Activated naive CD8-positive, alpha-beta T cell treated with anti-CD3 and anti-CD28 coated beads, Interleukin-2, amount 50 U/mL, for 24 hours (primary cell): ENCODE data around the gene MIA2.
A peak's percentile ranks its signal among the peaks of the same experiment; 100 is the strongest.
"Not testable (repeated sequence)": the region's sequence is repeated elsewhere in the genome, so short reads cannot be mapped to it uniquely, and the experiment has no call there.

Experiments used
- ATAC-seq: fragments of 150-1000 bp; cut with Tn5 transposase; one replicate; pipeline ENCODE4 v1.10.0; 2021
- DNase-seq: peaks from one replicate; pipeline ENCODE4 v3.0.0; 2021
- H3K27ac Mint-ChIP-seq: one replicate; pipeline ENCODE4 v1.8.0; 2021; ENCODE audit warnings: mild to moderate bottlenecking, mixed read lengths
- H3K27me3 Mint-ChIP-seq: one replicate; pipeline ENCODE4 v1.8.0; 2021; ENCODE audit warnings: mixed read lengths
- H3K36me3 Mint-ChIP-seq: one replicate; pipeline ENCODE4 v1.8.0; 2021; ENCODE audit warnings: low read depth, mixed read lengths
- H3K4me1 Mint-ChIP-seq: one replicate; pipeline ENCODE4 v1.8.0; 2021; ENCODE audit warnings: mixed read lengths
- H3K4me3 Mint-ChIP-seq: one replicate; pipeline ENCODE4 v1.8.0; 2021; ENCODE audit warnings: mild to moderate bottlenecking, moderate library complexity, mixed read lengths
- H3K9me3 Mint-ChIP-seq: one replicate; pipeline ENCODE4 v1.8.0; 2021; ENCODE audit warnings: mixed read lengths

Gene MIA2

DNA sequence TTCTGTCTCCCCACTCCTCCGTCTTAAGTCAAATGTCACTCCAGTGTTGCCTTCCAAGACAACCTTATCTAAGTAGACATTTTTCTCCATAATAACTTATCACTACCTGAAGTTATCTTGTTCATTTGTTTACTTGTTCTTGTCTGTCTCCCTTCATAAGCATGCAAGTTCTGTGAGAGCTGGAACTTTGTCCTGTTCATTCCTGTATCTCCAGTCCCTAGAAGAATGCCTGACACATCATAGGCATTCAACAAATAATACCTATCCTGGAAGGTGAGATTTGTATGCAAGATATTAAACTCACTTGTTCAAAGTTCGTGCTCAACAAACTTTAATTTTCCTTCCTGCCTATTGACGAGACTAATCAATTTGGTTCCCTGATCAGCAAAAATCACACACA lies 5.7 kb upstream of the MIA2 start:
- ATAC-seq (no peak), DNase-seq (no peak)
- H3K27ac Mint-ChIP-seq, result peak overlapping the region; percentile 84
- H3K9me3 Mint-ChIP-seq, result no peaks in the 10 kb centered on the region
- H3K4me3 Mint-ChIP-seq, result no peak overlapping the region
- no peaks in the 10 kb centered on the region for H3K27me3 Mint-ChIP-seq
- peaks cover 45% of the 10 kb centered on the region for H3K4me1 Mint-ChIP-seq
- no peaks in the 10 kb centered on the region for H3K36me3 Mint-ChIP-seq

DNA sequence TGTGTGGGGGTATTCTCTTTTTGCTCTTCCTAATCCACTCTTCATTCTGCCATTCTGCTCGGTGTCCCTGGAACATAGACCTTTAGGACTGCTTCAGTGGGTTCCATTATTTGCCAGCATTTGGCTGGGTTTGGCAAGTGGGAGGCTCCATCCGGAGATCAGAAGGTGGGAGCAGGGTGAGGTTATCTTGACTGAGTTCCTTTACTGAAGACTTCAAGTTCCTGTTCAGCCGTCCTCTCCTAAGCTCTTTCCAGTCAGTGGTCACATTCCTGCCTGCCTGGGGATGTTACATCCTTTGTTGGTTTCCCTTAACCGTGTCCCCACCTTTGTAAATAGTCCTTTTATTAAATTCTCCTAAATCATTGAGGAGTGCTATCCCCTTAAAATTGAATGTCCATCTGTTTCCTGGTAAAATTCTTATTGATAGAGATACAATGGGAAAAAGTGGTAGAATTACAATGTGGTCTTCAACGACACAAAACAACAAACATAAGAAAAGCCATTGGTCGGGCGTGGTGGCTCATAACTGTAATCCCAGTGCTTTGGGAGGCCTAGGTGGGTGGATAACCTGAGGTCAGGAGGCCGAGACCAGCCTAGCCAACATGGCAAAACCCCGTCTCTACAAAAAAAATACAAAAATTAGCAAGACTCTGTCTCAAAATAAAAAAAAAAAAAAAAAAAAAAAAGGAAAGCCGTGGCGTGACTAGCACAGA lies 5.0 kb upstream of the MIA2 start:
- ATAC-seq (peak; percentile 2), DNase-seq (peak; percentile 27)
- Mint-ChIP-seq H3K4me1 (peaks cover 48% of the 10 kb centered on the region), H3K4me3 (peak overlapping the region; percentile 12), H3K36me3 (no peaks in the 10 kb centered on the region), H3K9me3 (no peaks in the 10 kb centered on the region), H3K27ac (peak overlapping the region; percentile 84), H3K27me3 (no peaks in the 10 kb centered on the region)

DNA sequence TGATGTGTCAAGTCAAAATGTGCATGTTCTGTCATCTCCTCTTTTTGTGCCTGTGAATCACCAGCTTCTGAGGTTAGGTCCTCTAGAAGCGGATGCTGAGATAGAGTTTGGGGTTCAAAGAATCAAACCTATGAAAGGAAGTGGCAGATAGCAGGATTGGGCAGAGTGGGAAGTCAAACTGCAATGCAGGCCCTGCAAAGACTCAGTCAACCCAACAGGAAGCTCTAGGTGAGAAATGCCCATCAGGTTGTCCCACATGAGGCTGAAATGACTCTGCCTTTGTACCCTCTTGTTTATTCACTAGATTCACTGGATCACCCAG lies 4.5 kb upstream of the MIA2 start:
- DNase-seq (peak; percentile 44), ATAC-seq (peak; percentile 96)
- no peaks in the 10 kb centered on the region for H3K9me3 Mint-ChIP-seq
- peak overlapping the region; percentile 84 for H3K27ac Mint-ChIP-seq
- no peaks in the 10 kb centered on the region for H3K36me3 Mint-ChIP-seq
- H3K27me3 Mint-ChIP-seq, result no peaks in the 10 kb centered on the region
- H3K4me1 Mint-ChIP-seq, result peaks cover 51% of the 10 kb centered on the region
- H3K4me3 Mint-ChIP-seq, result peak overlapping the region; percentile 32

DNA sequence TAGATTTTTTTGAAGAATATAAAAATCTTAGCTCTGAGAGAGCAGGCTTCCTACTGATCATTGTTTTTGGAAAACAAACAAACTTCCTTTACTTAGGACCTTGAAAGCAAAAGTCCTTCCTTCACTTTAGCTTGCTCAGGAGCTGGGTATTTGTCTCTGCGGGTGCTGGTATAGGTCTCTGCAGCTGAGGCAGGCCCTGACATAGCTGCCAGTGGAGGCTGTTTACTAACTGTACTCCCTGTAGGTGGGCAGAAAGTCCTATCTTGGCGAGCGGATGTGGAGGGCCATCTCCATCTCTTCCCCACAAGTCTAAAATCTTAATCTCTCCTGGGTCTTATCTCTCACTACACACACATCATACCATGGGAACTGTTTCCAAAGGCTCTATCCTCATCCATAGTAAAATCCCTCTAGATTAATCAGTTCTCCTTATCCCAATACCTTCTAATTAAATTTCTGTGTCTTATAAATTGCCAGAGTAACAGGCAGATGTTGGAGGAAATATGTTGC lies 4.1 kb upstream of the MIA2 start:
- no peak for DNase-seq
- Mint-ChIP-seq H3K4me3 (no peak overlapping the region), H3K27ac (peak overlapping the region; percentile 84), H3K36me3 (no peaks in the 10 kb centered on the region), H3K9me3 (no peaks in the 10 kb centered on the region), H3K27me3 (no peaks in the 10 kb centered on the region), H3K4me1 (peaks cover 51% of the 10 kb centered on the region)
- ATAC-seq, result no peak

DNA sequence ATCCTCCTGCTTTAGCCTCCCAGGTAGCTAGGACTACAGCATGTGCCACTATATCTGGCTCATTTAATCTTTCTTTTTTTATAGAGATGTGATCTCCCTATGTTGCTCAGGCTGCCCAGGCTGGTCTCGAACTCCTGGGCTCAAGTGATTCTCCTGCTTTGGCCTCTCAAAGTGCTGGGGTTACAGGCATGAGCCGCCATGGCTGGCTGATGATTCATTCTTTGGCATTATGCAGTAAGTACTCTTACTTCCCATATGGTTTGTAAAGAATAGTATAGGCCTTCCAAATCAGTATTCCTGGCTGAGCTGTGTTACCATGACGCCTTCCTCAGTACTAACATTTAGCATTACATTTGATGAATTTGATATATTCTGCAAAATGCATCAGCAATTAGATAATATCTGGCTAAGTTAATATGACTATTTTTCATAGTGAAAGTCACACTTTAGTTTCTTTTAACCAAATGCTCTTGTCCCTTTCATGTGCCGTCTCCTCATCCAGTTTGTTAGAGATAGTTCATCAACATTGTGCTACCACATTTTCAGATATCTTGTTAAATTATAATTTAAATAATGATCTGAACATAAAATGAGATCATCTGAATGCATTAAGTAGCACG lies 3.2 kb upstream of the MIA2 start:
- H3K36me3 Mint-ChIP-seq, result no peaks in the 10 kb centered on the region
- H3K4me3 Mint-ChIP-seq, result no peak overlapping the region
- peaks cover 51% of the 10 kb centered on the region for H3K4me1 Mint-ChIP-seq
- H3K27me3 Mint-ChIP-seq, result no peaks in the 10 kb centered on the region
- DNase-seq (no peak), ATAC-seq (no peak)
- no peaks in the 10 kb centered on the region for H3K9me3 Mint-ChIP-seq
- H3K27ac Mint-ChIP-seq, result peak overlapping the region; percentile 77

DNA sequence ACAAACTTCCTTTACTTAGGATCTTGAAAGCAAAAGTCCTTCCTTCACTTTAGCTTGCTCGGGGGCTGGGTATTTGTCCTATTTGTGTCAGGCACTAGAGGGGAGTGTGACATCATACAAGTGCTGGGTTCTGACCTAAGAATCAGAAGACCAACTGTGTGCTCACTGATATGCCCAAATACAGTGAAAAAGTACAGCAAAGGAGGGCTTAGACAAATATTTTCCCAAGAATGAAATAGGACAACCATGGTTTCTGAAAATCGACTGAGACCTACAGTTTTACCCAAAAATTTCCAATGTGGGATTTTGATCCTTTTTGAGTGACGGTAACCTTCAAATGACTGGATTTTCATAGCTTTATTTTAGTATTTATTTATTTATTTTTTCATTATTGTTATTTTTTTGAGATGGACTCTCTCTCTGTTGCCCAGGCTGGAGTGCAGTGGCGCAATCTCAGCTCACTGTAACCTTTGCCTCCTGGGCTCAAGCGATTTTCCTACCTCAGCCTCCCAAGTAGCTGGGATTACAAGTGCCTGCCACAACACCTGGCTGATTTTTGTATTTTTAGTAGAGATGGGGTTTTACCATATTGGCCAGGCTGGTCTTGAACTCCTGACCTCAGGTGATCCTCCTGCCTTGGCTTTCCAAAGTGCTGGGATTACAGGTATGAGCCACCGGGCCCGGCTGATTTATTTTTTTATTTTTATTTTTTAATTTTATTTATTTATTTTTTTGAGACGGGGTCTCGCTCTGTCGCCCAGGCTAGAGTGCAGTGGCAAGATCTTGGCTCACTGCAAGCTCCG lies 1.8 kb upstream of the MIA2 start:
- H3K27ac Mint-ChIP-seq, result peak overlapping the region; percentile 24
- peaks cover 51% of the 10 kb centered on the region for H3K4me1 Mint-ChIP-seq
- H3K36me3 Mint-ChIP-seq, H3K4me3 Mint-ChIP-seq, H3K9me3 Mint-ChIP-seq, H3K27me3 Mint-ChIP-seq: not testable (repeated sequence)
- DNase-seq (peak; percentile 34), ATAC-seq (peak; percentile 44)

DNA sequence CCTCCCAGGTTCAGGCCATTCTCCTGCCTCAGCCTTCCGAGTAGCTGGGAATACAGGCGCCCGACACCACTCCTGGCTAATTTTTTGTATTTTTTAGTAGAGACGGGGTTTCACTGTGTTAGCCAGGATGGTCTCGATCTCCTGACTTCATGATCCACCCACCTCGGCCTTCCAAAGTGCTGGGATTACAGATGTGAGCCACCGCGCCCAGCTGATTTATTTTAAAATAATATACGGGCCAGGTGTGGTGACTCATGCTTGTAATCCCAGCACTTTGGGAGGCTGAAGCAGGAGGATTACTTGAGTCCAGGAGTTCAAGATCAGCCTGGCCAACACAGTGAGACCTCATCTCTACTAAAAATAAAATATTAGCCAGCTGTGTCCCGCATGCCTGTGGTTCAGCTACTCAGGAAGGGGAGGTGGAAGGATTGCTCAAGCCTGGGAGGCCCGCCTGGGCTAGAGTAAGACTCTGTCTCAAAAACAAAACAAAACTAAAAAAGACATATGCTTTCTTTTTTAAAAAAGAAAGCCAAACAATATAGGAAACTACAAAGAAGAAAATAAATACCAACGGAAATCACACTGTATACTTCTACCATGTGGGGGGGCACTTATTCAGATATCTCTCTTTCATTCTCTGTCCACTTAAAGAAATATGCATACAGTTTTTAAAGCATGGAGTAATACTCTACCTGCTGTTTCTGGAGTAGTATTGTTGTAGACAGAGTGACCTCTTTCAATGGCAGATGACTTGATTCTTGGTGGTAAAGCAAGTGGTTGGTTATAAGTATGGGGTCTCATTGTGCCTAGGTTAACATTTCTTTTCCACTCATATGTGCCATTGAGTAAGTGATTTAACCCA lies 930 bp upstream of the MIA2 start:
- ATAC-seq, result no peak
- Mint-ChIP-seq H3K27me3 (no peaks in the 10 kb centered on the region), H3K4me3 (peak overlapping the region; percentile 36), H3K9me3 (no peaks in the 10 kb centered on the region), H3K4me1 (peaks cover 49% of the 10 kb centered on the region), H3K27ac (peak overlapping the region; percentile 9), H3K36me3 (no peaks in the 10 kb centered on the region)
- DNase-seq, result no peak

DNA sequence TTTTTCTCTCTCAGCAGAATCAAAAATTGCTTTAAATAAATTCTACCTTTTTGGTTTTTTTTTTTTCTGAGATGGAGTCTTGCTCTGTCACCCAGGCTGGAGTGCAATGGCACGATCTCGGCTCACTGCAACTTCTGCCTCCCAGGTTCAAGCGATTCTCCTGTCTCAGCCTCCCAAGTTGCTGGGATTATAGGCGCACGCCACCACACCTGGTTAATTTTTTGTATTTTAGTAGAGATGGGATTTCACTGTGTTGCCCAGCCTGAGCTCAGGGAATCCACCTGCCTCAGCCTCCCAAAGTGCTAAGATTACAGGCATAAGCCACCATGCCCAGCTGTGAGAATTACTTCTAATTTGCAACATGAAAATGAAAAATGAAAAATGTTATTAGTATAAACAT lies 1.3 kb downstream of the MIA2 start:
- ATAC-seq, H3K4me3 Mint-ChIP-seq, H3K27ac Mint-ChIP-seq, DNase-seq, H3K36me3 Mint-ChIP-seq, H3K27me3 Mint-ChIP-seq, H3K9me3 Mint-ChIP-seq: not testable (repeated sequence)
- peaks cover 27% of the 10 kb centered on the region for H3K4me1 Mint-ChIP-seq

DNA sequence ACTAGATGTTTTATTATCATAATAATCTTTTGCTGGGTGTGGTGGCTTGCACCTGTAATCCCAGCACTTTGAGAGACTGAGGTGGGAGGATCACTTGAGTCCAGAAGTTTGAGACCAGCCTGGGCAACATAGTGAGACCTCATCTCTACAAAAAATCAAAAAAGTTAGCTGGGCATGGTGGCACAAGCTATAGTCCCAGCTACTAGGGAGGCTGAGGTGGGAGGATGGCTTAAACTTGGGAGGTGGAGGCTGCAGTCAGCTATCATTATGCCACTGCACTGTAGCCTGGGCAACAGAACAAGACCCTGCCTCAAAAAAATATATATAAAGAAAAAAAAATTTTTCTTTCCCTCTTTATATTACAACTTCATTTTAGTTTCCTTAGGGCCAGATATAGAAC lies 1.8 kb downstream of the MIA2 start:
- H3K4me1 Mint-ChIP-seq, result peaks cover 23% of the 10 kb centered on the region
- ATAC-seq, H3K27ac Mint-ChIP-seq, H3K36me3 Mint-ChIP-seq, DNase-seq, H3K27me3 Mint-ChIP-seq, H3K9me3 Mint-ChIP-seq, H3K4me3 Mint-ChIP-seq: not testable (repeated sequence)

DNA sequence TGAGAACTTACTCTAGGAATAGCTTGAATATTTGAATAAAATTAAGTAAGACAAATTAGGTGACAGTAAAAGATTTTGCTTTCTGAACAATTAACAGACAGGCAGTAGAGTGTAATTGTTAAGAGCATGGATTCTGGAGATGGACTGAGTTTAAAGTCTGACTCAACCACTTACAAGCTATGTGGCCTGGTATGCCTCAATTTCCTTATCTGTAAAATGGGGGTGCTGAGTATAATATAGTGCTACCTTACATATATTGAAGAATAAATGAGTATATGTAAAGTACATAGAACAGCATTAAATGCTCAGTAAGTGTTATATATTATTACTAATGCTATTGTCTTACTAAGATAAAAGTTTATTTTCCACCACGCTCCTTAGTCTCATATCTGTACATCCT lies 7.1 kb downstream of the MIA2 start:
- no peaks in the 10 kb centered on the region for H3K4me1 Mint-ChIP-seq
- H3K36me3 Mint-ChIP-seq, result no peaks in the 10 kb centered on the region
- no peaks in the 10 kb centered on the region for H3K27me3 Mint-ChIP-seq
- DNase-seq (no peak), ATAC-seq (no peak)
- H3K4me3 Mint-ChIP-seq, result no peak overlapping the region
- H3K9me3 Mint-ChIP-seq, result no peaks in the 10 kb centered on the region
- H3K27ac Mint-ChIP-seq, result no peak overlapping the region

DNA sequence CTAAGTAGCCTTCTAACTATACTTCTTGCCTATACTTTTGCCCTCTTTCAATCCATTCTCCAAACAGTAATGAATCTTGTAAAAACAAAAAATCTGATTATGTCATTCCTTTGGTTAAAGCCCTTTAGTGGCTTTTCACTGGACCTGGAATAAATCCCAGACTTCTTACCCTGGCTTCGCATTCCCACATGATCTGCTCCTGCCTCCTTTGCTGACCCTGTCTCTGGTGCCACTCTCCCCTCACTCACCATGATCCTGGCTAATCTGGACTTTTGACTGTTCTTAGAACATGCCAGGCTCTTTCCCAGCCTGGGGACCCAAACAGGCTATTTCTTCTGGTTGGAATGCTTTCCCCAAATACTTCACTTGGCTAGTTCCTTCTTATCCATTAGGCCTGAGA lies 7.9 kb downstream of the MIA2 start:
- H3K4me1 Mint-ChIP-seq, result no peaks in the 10 kb centered on the region
- H3K27me3 Mint-ChIP-seq, result no peaks in the 10 kb centered on the region
- DNase-seq, result no peak
- no peak overlapping the region for H3K27ac Mint-ChIP-seq
- H3K9me3 Mint-ChIP-seq, result no peaks in the 10 kb centered on the region
- no peak for ATAC-seq
- no peaks in the 10 kb centered on the region for H3K36me3 Mint-ChIP-seq
- no peak overlapping the region for H3K4me3 Mint-ChIP-seq

DNA sequence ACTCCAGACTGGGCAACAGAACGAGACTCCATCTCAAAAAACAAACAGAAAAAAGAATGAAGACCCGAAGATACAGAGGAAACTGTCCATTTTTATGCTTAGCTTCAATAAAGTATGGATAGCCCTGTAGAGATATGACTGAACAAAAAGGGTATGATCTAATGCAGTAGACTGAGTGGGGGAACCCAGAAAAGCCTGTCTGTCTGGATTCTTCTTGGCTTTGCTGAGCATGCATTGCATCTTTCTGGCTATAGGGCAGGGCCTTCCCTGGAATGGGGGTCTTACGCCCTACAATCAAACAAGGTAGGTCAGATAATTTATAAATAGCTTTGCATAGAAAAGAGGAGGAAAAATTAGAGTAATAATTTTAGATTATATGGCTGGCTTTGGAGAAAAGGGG lies 10.1 kb downstream of the MIA2 start:
- no peaks in the 10 kb centered on the region for H3K4me1 Mint-ChIP-seq

DNA sequence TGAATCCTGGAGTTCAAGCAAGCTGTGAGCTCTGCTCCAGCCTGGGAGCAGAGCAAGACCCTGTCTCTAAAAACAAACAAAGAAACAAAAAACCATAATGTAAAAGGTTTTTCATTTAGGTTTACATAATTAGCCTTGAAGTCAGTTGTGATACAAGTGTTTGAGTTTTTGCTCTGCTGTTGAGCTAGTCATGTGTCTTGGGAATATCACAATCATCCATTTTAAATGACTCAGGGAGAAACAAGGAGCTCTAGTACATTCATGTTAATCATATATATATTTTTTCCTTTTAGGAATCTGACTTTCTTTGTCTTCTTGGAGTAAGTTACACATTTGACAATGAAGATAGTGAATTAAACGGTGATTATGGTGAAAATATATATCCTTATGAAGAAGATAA lies 12.9 kb downstream of the MIA2 start:
- no peak overlapping the region for H3K27ac Mint-ChIP-seq
- H3K4me3 Mint-ChIP-seq, result no peak overlapping the region
- H3K4me1 Mint-ChIP-seq, result no peaks in the 10 kb centered on the region
- no peaks in the 10 kb centered on the region for H3K9me3 Mint-ChIP-seq
- DNase-seq (no peak), ATAC-seq (no peak)
- peaks cover 3% of the 10 kb centered on the region for H3K27me3 Mint-ChIP-seq
- H3K36me3 Mint-ChIP-seq, result no peaks in the 10 kb centered on the region

More for the DNA sequence above, 10.1 kb downstream of the MIA2 start:
- Mint-ChIP-seq H3K27ac (no peak overlapping the region), H3K9me3 (no peaks in the 10 kb centered on the region), H3K36me3 (no peaks in the 10 kb centered on the region), H3K27me3 (peaks cover 3% of the 10 kb centered on the region), H3K4me3 (no peak overlapping the region)
- DNase-seq (no peak), ATAC-seq (no peak)

DNA sequence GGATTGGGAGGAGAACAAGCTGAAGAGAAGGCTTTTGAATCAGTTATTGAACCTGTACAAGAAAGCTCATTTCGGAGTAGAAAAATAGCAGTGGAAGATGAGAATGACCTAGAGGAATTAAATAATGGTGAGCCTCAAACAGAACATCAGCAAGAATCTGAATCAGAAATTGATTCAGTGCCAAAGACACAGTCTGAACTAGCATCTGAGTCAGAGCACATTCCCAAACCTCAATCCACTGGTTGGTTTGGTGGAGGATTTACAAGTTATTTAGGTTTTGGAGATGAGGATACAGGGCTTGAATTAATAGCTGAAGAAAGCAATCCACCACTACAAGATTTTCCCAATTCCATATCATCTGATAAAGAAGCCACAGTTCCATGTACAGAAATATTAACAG lies 13.5 kb downstream of the MIA2 start:
- H3K4me1 Mint-ChIP-seq, result no peaks in the 10 kb centered on the region
- no peaks in the 10 kb centered on the region for H3K9me3 Mint-ChIP-seq
- H3K4me3 Mint-ChIP-seq, result no peak overlapping the region
- DNase-seq (no peak), ATAC-seq (no peak)
- no peak overlapping the region for H3K27ac Mint-ChIP-seq
- no peaks in the 10 kb centered on the region for H3K36me3 Mint-ChIP-seq
- H3K27me3 Mint-ChIP-seq, result peaks cover 3% of the 10 kb centered on the region
